WERI-Rb-1 (cell line): Measurements from ENCODE around the gene LRRC51.

Experiments used
- DNase-seq: peaks from one replicate; pipeline ENCODE4 v3.0.0-alpha.2; 2020
- H3K27ac ChIP-seq: fragments of 250-450 bp; sonication (Bioruptor Pico); 2 replicates; pipeline ENCODE4 v1.5.1; 2020; ENCODE audit warnings: mild to moderate bottlenecking, moderate library complexity
- H3K27me3 ChIP-seq: fragments of 250-450 bp; sonication (Bioruptor Pico); 2 replicates; pipeline ENCODE4 v1.5.1; 2021; ENCODE audit warnings: mild to moderate bottlenecking, low read depth, moderate library complexity; ENCODE audit not compliant: insufficient read depth, severe bottlenecking
- H3K36me3 ChIP-seq: fragments of 250-450 bp; sonication (Bioruptor Pico); 2 replicates; pipeline ENCODE4 v1.5.1; 2020; ENCODE audit warnings: mild to moderate bottlenecking, moderate library complexity
- H3K4me3 ChIP-seq: 2 replicates; pipeline ENCODE4 v1.5.1; 2011; ENCODE audit warnings: low read depth, mild to moderate bottlenecking, control low read depth, low read length
- H3K9me3 ChIP-seq: fragments of 250-450 bp; sonication (Bioruptor Pico); 2 replicates; pipeline ENCODE4 v1.5.1; 2021; ENCODE audit warnings: mild to moderate bottlenecking, moderate library complexity; ENCODE audit not compliant: severe bottlenecking
- CTCF ChIP-seq: IDR thresholded peaks from 2 replicates; pipeline ENCODE4 v1.5.1; 2011; ENCODE audit warnings: low read depth, mild to moderate bottlenecking, control low read depth, inconsistent platforms, low read length

LRRC51 gene

DNA sequence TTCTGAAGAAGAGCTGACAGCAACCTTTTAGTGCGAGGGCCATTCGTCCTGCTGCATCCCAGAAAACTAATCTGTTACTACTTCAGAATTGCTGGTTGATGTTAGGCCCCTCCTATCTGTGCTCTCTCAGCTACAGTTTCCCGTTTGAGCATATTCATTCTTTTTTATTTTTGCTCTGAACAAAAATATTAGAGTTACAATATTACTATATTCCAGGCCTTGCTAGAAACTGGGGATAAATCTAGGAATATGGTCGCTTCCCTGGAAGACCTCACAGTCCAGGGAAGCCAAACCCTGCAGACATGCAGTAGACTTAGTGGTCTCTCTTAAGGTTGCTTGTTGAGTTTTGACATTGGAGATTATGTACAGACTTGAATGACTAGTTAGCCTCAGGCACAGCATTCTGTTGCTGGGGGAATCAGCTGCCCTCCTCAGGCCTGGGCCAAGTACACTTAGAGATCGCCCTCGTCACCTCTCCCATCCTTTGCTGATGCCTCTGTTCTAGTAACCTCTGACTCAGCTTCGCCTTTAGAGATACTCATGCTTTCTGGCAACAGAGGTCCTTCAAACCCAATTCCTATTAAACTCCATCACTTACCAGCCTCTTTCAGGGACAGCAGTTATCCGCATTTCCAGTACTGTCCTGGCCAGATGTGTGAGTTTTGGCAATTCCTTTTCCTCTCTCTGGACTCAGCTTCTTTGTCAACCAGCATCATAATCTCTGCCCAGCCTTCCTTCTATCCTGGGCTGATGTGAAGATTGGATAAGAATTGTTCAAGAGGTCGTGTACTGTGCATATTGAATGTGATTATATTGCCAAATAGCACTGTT lies 32.5 kb downstream of the LRRC51 start:
- peak overlapping the region; percentile 77 for H3K4me3 ChIP-seq
- no peak for TF ChIP-seq CTCF
- 0 out of 2 replicates have a peak, but pooled peaks cover 2% of the 10 kb centered on the region for H3K36me3 ChIP-seq
- H3K27ac ChIP-seq, result peak overlapping the region; percentile 99
- H3K9me3 ChIP-seq, result no peaks in the 10 kb centered on the region
- DNase-seq, result no peak
- no peaks in the 10 kb centered on the region for H3K27me3 ChIP-seq

GRCh38 chr11:72114570-72114969 lies 33.9 kb downstream of the LRRC51 start:
- Histone ChIP-seq H3K4me3 (no peak overlapping the region), H3K36me3 (0 out of 2 replicates have a peak, but pooled peaks cover 2% of the 10 kb centered on the region), H3K27me3 (no peaks in the 10 kb centered on the region), H3K9me3 (no peaks in the 10 kb centered on the region), H3K27ac (no peak overlapping the region)
- DNase-seq, result no peak
- no peak for TF ChIP-seq CTCF

GRCh38 chr11:72116019-72116755 lies 35.5 kb downstream of the LRRC51 start:
- H3K27me3 ChIP-seq, result no peaks in the 10 kb centered on the region
- TF ChIP-seq CTCF, result no peak

DNA sequence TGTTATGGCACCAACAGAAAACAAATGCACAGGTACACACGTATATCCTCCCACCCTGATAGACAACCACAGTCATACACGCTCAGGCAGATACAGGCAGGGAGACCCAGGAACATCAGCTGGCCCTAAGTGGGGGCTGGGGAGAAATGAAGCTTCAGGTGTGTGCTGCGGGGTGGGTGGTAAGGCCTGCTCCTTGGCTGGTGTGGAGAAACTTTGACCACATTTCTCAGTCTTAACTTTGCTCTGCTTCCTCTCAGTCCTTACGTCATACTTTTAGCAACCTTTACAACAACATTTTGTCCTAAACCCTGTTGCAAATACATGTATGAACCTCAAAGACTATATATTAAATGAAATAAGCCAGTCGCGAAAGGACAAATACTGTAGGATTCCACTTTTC lies 38.5 kb downstream of the LRRC51 start:
- Histone ChIP-seq H3K9me3 (peaks cover 3% of the 10 kb centered on the region), H3K36me3 (no peaks in the 10 kb centered on the region), H3K4me3 (no peak overlapping the region), H3K27ac (no peak overlapping the region), H3K27me3 (no peaks in the 10 kb centered on the region)
- DNase-seq, result no peak
- TF ChIP-seq CTCF, result no peak

More at GRCh38 chr11:72116019-72116755, 35.5 kb downstream of the LRRC51 start:
- no peaks in the 10 kb centered on the region for H3K36me3 ChIP-seq
- no peak for DNase-seq
- no peaks in the 10 kb centered on the region for H3K9me3 ChIP-seq
- H3K4me3 ChIP-seq, result no peak overlapping the region
- no peak overlapping the region for H3K27ac ChIP-seq

GRCh38 chr11:72120930-72121329 lies 40.3 kb downstream of the LRRC51 start:
- Histone ChIP-seq H3K4me3 (no peak overlapping the region), H3K9me3 (peaks cover 6% of the 10 kb centered on the region), H3K27me3 (no peaks in the 10 kb centered on the region), H3K27ac (no peak overlapping the region), H3K36me3 (no peaks in the 10 kb centered on the region)
- TF ChIP-seq CTCF, result no peak
- no peak for DNase-seq
